GM23338 (cell line): ENCODE measurements around the gene DENND11. TPM values are rescaled to one million over a fixed set of nuclear protein-coding genes. Genes with fewer than 3 reads are reported as not detected.

ENCODE experiments used
- ATAC-seq: fragments of 200-7000 bp; cut with Tn5 transposase; 3 replicates; pipeline ENCODE4 v1.9.1; 2020
- DNase-seq: peaks from one replicate; pipeline ENCODE4 v3.0.0-alpha.2; 2015; ENCODE audit warnings: low spot score
- H2AFZ ChIP-seq: fragments of 200-600 bp; sonication (generic); 2 replicates; pipeline ENCODE4 v1.8.0; 2016; ENCODE audit warnings: antibody characterized with exemption, mild to moderate bottlenecking, moderate library complexity
- H3F3A ChIP-seq: fragments of 200-600 bp; sonication (generic); replicated peaks from 2 replicates; pipeline ENCODE4 v1.8.0; 2017; ENCODE audit warnings: antibody characterized with exemption, mixed run types, low read depth
- H3K27ac ChIP-seq: fragments of 200-600 bp; sonication (generic); 2 replicates; pipeline ENCODE4 v1.6.1; 2016; ENCODE audit warnings: low read depth
- H3K27me3 ChIP-seq: fragments of 200-600 bp; sonication (generic); 2 replicates; pipeline ENCODE4 v1.8.0; 2016; ENCODE audit warnings: mild to moderate bottlenecking, mixed run types, moderate library complexity; ENCODE audit not compliant: insufficient read depth
- H3K36me3 ChIP-seq: fragments of 200-600 bp; sonication (generic); 2 replicates; pipeline ENCODE4 v1.8.0; 2016; ENCODE audit warnings: mild to moderate bottlenecking; ENCODE audit not compliant: insufficient read depth
- H3K4me1 ChIP-seq: fragments of 200-600 bp; sonication (generic); 2 replicates; pipeline ENCODE4 v1.8.0; 2016; ENCODE audit warnings: mild to moderate bottlenecking, moderate library complexity; ENCODE audit not compliant: insufficient read depth
- H3K4me2 ChIP-seq: fragments of 200-600 bp; sonication (generic); 2 replicates; pipeline ENCODE4 v1.7.1; 2017; ENCODE audit warnings: mixed run types
- H3K4me3 ChIP-seq: fragments of 200-600 bp; sonication (generic); 2 replicates; pipeline ENCODE4 v1.6.1; 2016; ENCODE audit warnings: mixed run types
- H3K79me2 ChIP-seq: fragments of 200-600 bp; sonication (generic); replicated peaks from 2 replicates; pipeline ENCODE4 v1.8.0; 2017; ENCODE audit warnings: mild to moderate bottlenecking; ENCODE audit not compliant: insufficient read depth
- H3K9me2 ChIP-seq: fragments of 200-600 bp; sonication (generic); 2 replicates; pipeline ENCODE4 v1.8.0; 2017; ENCODE audit not compliant: insufficient read depth
- H4K20me1 ChIP-seq: fragments of 200-600 bp; sonication (generic); replicated peaks from 2 replicates; pipeline ENCODE4 v1.8.0; 2017; ENCODE audit warnings: mild to moderate bottlenecking; ENCODE audit not compliant: insufficient read depth
- H3K27ac Mint-ChIP-seq: 2 replicates; pipeline ENCODE4 v1.8.0; 2020; ENCODE audit warnings: inconsistent platforms, mild to moderate bottlenecking, moderate library complexity, mixed read lengths
- H3K27me3 Mint-ChIP-seq: 3 replicates; pipeline ENCODE4 v1.8.0; 2022; ENCODE audit warnings: low read depth, mild to moderate bottlenecking, moderate library complexity, mixed read lengths, inconsistent platforms; ENCODE audit not compliant: insufficient read depth, poor library complexity
- H3K36me3 Mint-ChIP-seq: 3 replicates; pipeline ENCODE4 v1.8.0; 2021; ENCODE audit warnings: low read depth, mild to moderate bottlenecking, inconsistent platforms, moderate library complexity, mixed read lengths
- H3K4me1 Mint-ChIP-seq: 3 replicates; pipeline ENCODE4 v1.8.0; 2020; ENCODE audit warnings: mild to moderate bottlenecking, inconsistent platforms, mixed read lengths
- H3K4me3 Mint-ChIP-seq: 3 replicates; pipeline ENCODE4 v1.8.0; 2021; ENCODE audit warnings: moderate library complexity, mild to moderate bottlenecking, inconsistent platforms, mixed read lengths
- H3K9me3 Mint-ChIP-seq: 3 replicates; pipeline ENCODE4 v1.8.0; 2020; ENCODE audit warnings: moderate library complexity, mild to moderate bottlenecking, inconsistent platforms, mixed read lengths
- CREB1 ChIP-seq: fragments of 250-450 bp; sonication (Bioruptor Pico); IDR thresholded peaks from 2 replicates; pipeline ENCODE4 v1.5.0; 2020; ENCODE audit warnings: low read depth, mild to moderate bottlenecking, moderate library complexity
- CTCF ChIP-seq, 2 experiments: fragments of 200-600 bp in 1 of 2; sonication (generic) in 1 of 2; conservative IDR thresholded peaks; 2 replicates each; pipeline versions ENCODE4 v1.5.1 to v1.6.1; 2016 to 2017; ENCODE audit warnings: antibody characterized with exemption in 2 of 2, low read depth in 2 of 2, mild to moderate bottlenecking in 2 of 2, moderate library complexity in 1 of 2
- ETS1 ChIP-seq: IDR thresholded peaks from 2 replicates; pipeline ENCODE4 v1.6.1; 2016; ENCODE audit warnings: antibody characterized with exemption
- EZH2 ChIP-seq: fragments of 200-600 bp; sonication (generic); IDR thresholded peaks from one replicate; pipeline ENCODE4 v1.8.0; 2017; ENCODE audit warnings: antibody characterized with exemption, mild to moderate bottlenecking, low read depth; ENCODE audit not compliant: unreplicated experiment
- EZH2phosphoT487 ChIP-seq: fragments of 200-600 bp; sonication (generic); IDR thresholded peaks from one replicate; pipeline ENCODE4 v1.8.1; 2018; ENCODE audit warnings: antibody characterized with exemption; ENCODE audit not compliant: unreplicated experiment
- JUNB ChIP-seq: IDR thresholded peaks from one replicate; pipeline ENCODE4 v1.6.1; 2016; ENCODE audit warnings: antibody characterized with exemption; ENCODE audit not compliant: unreplicated experiment
- POLR2AphosphoS5 ChIP-seq: IDR thresholded peaks from 2 replicates; pipeline ENCODE4 v1.6.1; 2016; ENCODE audit warnings: antibody characterized with exemption, low read depth
- REST ChIP-seq: IDR thresholded peaks from one replicate; pipeline ENCODE4 v1.6.1; 2018; ENCODE audit warnings: antibody characterized with exemption; ENCODE audit not compliant: unreplicated experiment
- ZNF114 ChIP-seq: fragments of 250-450 bp; sonication (Bioruptor Pico); IDR thresholded peaks from 2 replicates; pipeline ENCODE4 v1.5.0; 2020; ENCODE audit warnings: mild to moderate bottlenecking, moderate library complexity
- ZNF331 ChIP-seq: fragments of 250-450 bp; sonication (Bioruptor Pico); IDR thresholded peaks from 2 replicates; pipeline ENCODE4 v1.5.0; 2020; ENCODE audit warnings: low read depth, mild to moderate bottlenecking, moderate library complexity
- ZNF462 ChIP-seq: fragments of 250-450 bp; sonication (Bioruptor Pico); IDR thresholded peaks from 2 replicates; pipeline ENCODE4 v1.5.0; 2020; ENCODE audit warnings: mild to moderate bottlenecking, moderate library complexity
- polyA plus RNA-seq: library from polyadenylated mRNA; unstranded; fragments of >200 nt; fragmentation: Nextera tagmentation; extraction: Ambion mirVana; gene quantifications from 2 replicates; pipeline ENCODE4 v1.2.1, GENCODE V29; 2016
- total RNA-seq: library from RNA; depleted of rRNA; stranded (reverse); fragments of >200 nt; shearing (Covaris generic); gene quantifications from 2 replicates; pipeline ENCODE4 v1.2.3, GENCODE V29; 2014

DENND11 gene
- total and polyA plus RNA-seq, 2 experiments from 2014 or later: 5.1 to 29.5 TPM

- no peak for TF ChIP-seq REST
- no peak for TF ChIP-seq EZH2
- no peak for TF ChIP-seq ETS1
- no peak for TF ChIP-seq ZNF114 (CRISPR knock-in tag)
- no peak for TF ChIP-seq POLR2AphosphoS5
- TF ChIP-seq CTCF (conservative IDR thresholded peaks at IDR 0.05; ENCODE audit: low read depth in 2 of 2): no peak
These were observed 23.0 kb downstream of the DENND11 start (continued) for GRCh38 chr7:141679014-141679413.

GRCh38 chr7:141676618-141677017 is 25.3 kb downstream of the DENND11 start:
- peaks cover 8% of the 10 kb centered on the region; the same call in 1 of the 3 replicates for H3K9me3 Mint-ChIP-seq
- H3K4me1 Mint-ChIP-seq: peaks cover 9% of the 10 kb centered on the region; the same call in 2 of the 3 replicates
- Histone ChIP-seq H3K36me3 (no peaks in the 10 kb centered on the region; the same call in 1 of the 2 replicates), H3K27me3 (no peaks in the 10 kb centered on the region), H3K79me2 (no peaks in the 10 kb centered on the region), H2AFZ (no peak overlapping the region), H3F3A (no peaks in the 10 kb centered on the region), H3K4me2 (no peak overlapping the region), H3K9me2 (no peaks in the 10 kb centered on the region), H3K4me1 (no peaks in the 10 kb centered on the region), H3K4me3 (no peak overlapping the region), H3K27ac (no peak overlapping the region), H4K20me1 (0 out of 2 replicates have a peak, but pooled peaks cover 6% of the 10 kb centered on the region)
- peaks cover 23% of the 10 kb centered on the region for H3K36me3 Mint-ChIP-seq
- no peak overlapping the region for H3K4me3 Mint-ChIP-seq
- DNase-seq: no peak
- H3K27me3 Mint-ChIP-seq: peaks cover 8% of the 10 kb centered on the region
- no peak overlapping the region for H3K27ac Mint-ChIP-seq
- ATAC-seq: no peak
- TF ChIP-seq EZH2phosphoT487 (no peak), ZNF114 (CRISPR knock-in tag) (no peak), ZNF331 (CRISPR knock-in tag) (no peak), ETS1 (no peak), POLR2AphosphoS5 (no peak), ZNF462 (CRISPR knock-in tag) (no peak), JUNB (no peak), CREB1 (CRISPR knock-in tag) (no peak), EZH2 (no peak)
